ENCODE data around the gene ZNF283.
A peak's percentile ranks its signal among the peaks of the same experiment; 100 is the strongest.

Gene ZNF283

GRCh38 chr19:43826787-43827754 is at the start of gene ZNF283:
Gene ZNF283, plus strand, starts transcription at chr19:43827321. Its CDS starts 6,184 bp downstream, at chr19:43833505.
- peak; percentile 95 for DNase-seq

- DNase-seq, result no peak
Observed at GRCh38 chr19:43778651-43779050, 48.5 kb upstream of the ZNF283 start.

- no peak for DNase-seq
Observed at GRCh38 chr19:43779147-43779819, 47.8 kb upstream of the ZNF283 start.

GRCh38 chr19:43779820-43780219 is 47.3 kb upstream of the ZNF283 start:
- no peak for DNase-seq

GRCh38 chr19:43780706-43781525 is 46.2 kb upstream of the ZNF283 start, which contains the start of gene KCNN4:
Gene KCNN4, minus strand, starts transcription at chr19:43780973. Its CDS starts 112 bp downstream, at chr19:43780861.
- no peak for DNase-seq

GRCh38 chr19:43781630-43782310 is 45.4 kb upstream of the ZNF283 start:
- DNase-seq, result no peak

- DNase-seq, result no peak
Observed at GRCh38 chr19:43782311-43782660, 44.8 kb upstream of the ZNF283 start.

GRCh38 chr19:43782689-43783231 is 44.4 kb upstream of the ZNF283 start:
- no peak for DNase-seq

GRCh38 chr19:43783636-43784035 is 43.5 kb upstream of the ZNF283 start:
- no peak for DNase-seq

GRCh38 chr19:43784241-43784980 is 42.7 kb upstream of the ZNF283 start:
- no peak for DNase-seq

- peak; percentile 76 for DNase-seq
Observed at GRCh38 chr19:43784981-43785808, 41.9 kb upstream of the ZNF283 start.

- DNase-seq, result no peak
Observed at GRCh38 chr19:43786665-43787064, 40.5 kb upstream of the ZNF283 start.

GRCh38 chr19:43789029-43789428 is 38.1 kb upstream of the ZNF283 start:
- no peak for DNase-seq

- DNase-seq, result no peak
Observed at GRCh38 chr19:43790587-43790986, 36.5 kb upstream of the ZNF283 start.

- no peak for DNase-seq
Observed at GRCh38 chr19:43797118-43797517, 30.0 kb upstream of the ZNF283 start.

- DNase-seq, result no peak
Observed at GRCh38 chr19:43797556-43797955, 29.6 kb upstream of the ZNF283 start.

- DNase-seq, result no peak
Observed at GRCh38 chr19:43798026-43798545, 29.0 kb upstream of the ZNF283 start.

- DNase-seq, result peak; percentile 37
Observed at GRCh38 chr19:43798546-43799409, 28.3 kb upstream of the ZNF283 start.

GRCh38 chr19:43799502-43800142 is 27.5 kb upstream of the ZNF283 start:
- no peak for DNase-seq
